ENCODE results near the gene REXO4.

- no peak for TF ChIP-seq EZH2 (IDR thresholded peaks at IDR 0.05; ENCODE audit: low read depth, low read length, severe bottlenecking)
- no peak for TF ChIP-seq MAX (IDR thresholded peaks at IDR 0.05)
- no peak for TF ChIP-seq SAP30 (IDR thresholded peaks at IDR 0.05; ENCODE audit: insufficient read depth, insufficient replicate concordance, low read length)
- TF ChIP-seq POLR2A (IDR thresholded peaks at IDR 0.05; ENCODE audit: control extremely low read depth in 1 of 2, low read depth in 2 of 2, low read length in 2 of 2) = no peak
- TF ChIP-seq, protein P1, sequence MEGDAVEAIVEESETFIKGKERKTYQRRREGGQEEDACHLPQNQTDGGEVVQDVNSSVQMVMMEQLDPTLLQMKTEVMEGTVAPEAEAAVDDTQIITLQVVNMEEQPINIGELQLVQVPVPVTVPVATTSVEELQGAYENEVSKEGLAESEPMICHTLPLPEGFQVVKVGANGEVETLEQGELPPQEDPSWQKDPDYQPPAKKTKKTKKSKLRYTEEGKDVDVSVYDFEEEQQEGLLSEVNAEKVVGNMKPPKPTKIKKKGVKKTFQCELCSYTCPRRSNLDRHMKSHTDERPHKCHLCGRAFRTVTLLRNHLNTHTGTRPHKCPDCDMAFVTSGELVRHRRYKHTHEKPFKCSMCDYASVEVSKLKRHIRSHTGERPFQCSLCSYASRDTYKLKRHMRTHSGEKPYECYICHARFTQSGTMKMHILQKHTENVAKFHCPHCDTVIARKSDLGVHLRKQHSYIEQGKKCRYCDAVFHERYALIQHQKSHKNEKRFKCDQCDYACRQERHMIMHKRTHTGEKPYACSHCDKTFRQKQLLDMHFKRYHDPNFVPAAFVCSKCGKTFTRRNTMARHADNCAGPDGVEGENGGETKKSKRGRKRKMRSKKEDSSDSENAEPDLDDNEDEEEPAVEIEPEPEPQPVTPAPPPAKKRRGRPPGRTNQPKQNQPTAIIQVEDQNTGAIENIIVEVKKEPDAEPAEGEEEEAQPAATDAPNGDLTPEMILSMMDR (IDR thresholded peaks at IDR 0.05; ENCODE audit: control extremely low read depth in 1 of 3, insufficient read depth in 1 of 3, low read depth in 1 of 3, low read length in 3 of 3) = no peak
- no peak for TF ChIP-seq SIN3A (conservative IDR thresholded peaks at IDR 0.05 in 1 of 2, IDR thresholded peaks at IDR 0.05 in 1 of 2; ENCODE audit: low read depth in 1 of 2, low read length in 2 of 2)
- no peak for TF ChIP-seq ZNF274 (IDR thresholded peaks at IDR 0.05; ENCODE audit: borderline replicate concordance, extremely low read depth, low read length)
- no peak for TF ChIP-seq TEAD4 (IDR thresholded peaks at IDR 0.05; ENCODE audit: low read depth, low read length)
- no peak for TF ChIP-seq POLR2AphosphoS5 (IDR thresholded peaks at IDR 0.05; ENCODE audit: low read depth, low read length)
- no peak for TF ChIP-seq SRF (IDR thresholded peaks at IDR 0.05; ENCODE audit: low read depth, low read length)
- no peak for TF ChIP-seq BCL11A (IDR thresholded peaks at IDR 0.05; ENCODE audit: low read depth in 2 of 2, low read length in 2 of 2)
Measured at GRCh38 chr9:133405508-133406438, 12.0 kb downstream of the REXO4 start.

Data from H1 (cell line).